ENCODE results near the gene NFYC.

Gene NFYC

GRCh38 chr1:40739455-40740008 is 48.0 kb downstream of the NFYC start:
- no peak for DNase-seq (ENCODE audit: low read depth)

GRCh38 chr1:40740039-40740996 is 48.8 kb downstream of the NFYC start:
- no peak for DNase-seq (ENCODE audit: low read depth)

GRCh38 chr1:40740997-40741736 is 49.7 kb downstream of the NFYC start:
- no peak for DNase-seq (ENCODE audit: low read depth)

GRCh38 chr1:40742363-40743061 is 51.0 kb downstream of the NFYC start:
- no peak for DNase-seq (ENCODE audit: low read depth)

- DNase-seq (ENCODE audit: low read depth), result no peak
Measured at GRCh38 chr1:40743452-40743851, 51.9 kb downstream of the NFYC start.

GRCh38 chr1:40743860-40744259 is 52.4 kb downstream of the NFYC start:
- DNase-seq (ENCODE audit: low read depth), result no peak

- DNase-seq (ENCODE audit: low read depth), result no peak
Measured at GRCh38 chr1:40745176-40745575, 53.7 kb downstream of the NFYC start.

GRCh38 chr1:40746344-40747090 is 55.0 kb downstream of the NFYC start:
- DNase-seq (ENCODE audit: low read depth), result no peak

- no peak for DNase-seq (ENCODE audit: low read depth)
Measured at GRCh38 chr1:40748841-40749718, 57.6 kb downstream of the NFYC start.

GRCh38 chr1:40749817-40750216 is 58.3 kb downstream of the NFYC start:
- no peak for DNase-seq (ENCODE audit: low read depth)

GRCh38 chr1:40750451-40750908 is 59.0 kb downstream of the NFYC start:
- DNase-seq (ENCODE audit: low read depth), result no peak

- no peak for DNase-seq (ENCODE audit: low read depth)
Measured at GRCh38 chr1:40751802-40752201, 60.3 kb downstream of the NFYC start.

- no peak for DNase-seq (ENCODE audit: low read depth)
Measured at GRCh38 chr1:40753142-40753882, 61.8 kb downstream of the NFYC start.

- DNase-seq (ENCODE audit: low read depth), result no peak
Measured at GRCh38 chr1:40754201-40754600, 62.7 kb downstream of the NFYC start.

- no peak for DNase-seq (ENCODE audit: low read depth)
Measured at GRCh38 chr1:40755067-40755466, 63.6 kb downstream of the NFYC start.

- DNase-seq (ENCODE audit: low read depth), result no peak
Measured at GRCh38 chr1:40756523-40756922, 65.0 kb downstream of the NFYC start.

- no peak for DNase-seq (ENCODE audit: low read depth)
Measured at GRCh38 chr1:40757084-40757483, 65.6 kb downstream of the NFYC start.

- no peak for DNase-seq (ENCODE audit: low read depth)
Measured at GRCh38 chr1:40758004-40758403, 66.5 kb downstream of the NFYC start.

GRCh38 chr1:40758578-40759343 is 67.3 kb downstream of the NFYC start:
- DNase-seq (ENCODE audit: low read depth), result no peak

Data from stimulated activated CD8-positive, alpha-beta memory T cell treated with anti-CD3 and anti-CD28 coated beads, Interleukin-12 subunit alpha, Interleukin-12 subunit beta, amount 100 ng/mL, for 4 hours (primary cell).